Measurements from ENCODE around the gene SLC2A5. TPM values are rescaled to one million over a fixed set of nuclear protein-coding genes. Genes with fewer than 3 reads are reported as not detected.

SLC2A5 gene
- total and polyA plus RNA-seq, 9 of the 15 experiments (the other 6 are each of a cell fraction or from before 2014, with no cell fraction given): 0.08 TPM; not detected in 8

- no peak for TF ChIP-seq ARID4B (CRISPR knock-in tag; IDR thresholded peaks at IDR 0.05)
- no peak for TF ChIP-seq NEUROD1 (IDR thresholded peaks at IDR 0.05; ENCODE audit: borderline replicate concordance, low read depth, low read length, partially characterized antibody)
- TF ChIP-seq DMBX1 (CRISPR knock-in tag; IDR thresholded peaks at IDR 0.05; ENCODE audit: borderline replicate concordance): no peak
- no peak for TF ChIP-seq ZNF583 (CRISPR knock-in tag; IDR thresholded peaks at IDR 0.05)
- 0 out of 2 replicates have a peak, but pooled peaks have one; percentile 19 for TF ChIP-seq ZBTB17 (CRISPR knock-in tag; IDR thresholded peaks at IDR 0.05)
- no peak for TF ChIP-seq ZNF431 (CRISPR knock-in tag; IDR thresholded peaks at IDR 0.05)
- TF ChIP-seq REST (IDR thresholded peaks at IDR 0.05; ENCODE audit: borderline replicate concordance): no peak
- TF ChIP-seq REST (CRISPR knock-in tag; IDR thresholded peaks at IDR 0.05; ENCODE audit: low read depth): no peak
- no peak for TF ChIP-seq NCOA6 (IDR thresholded peaks at IDR 0.05)
- TF ChIP-seq ZNF830 (CRISPR knock-in tag; IDR thresholded peaks at IDR 0.05): no peak
- no peak for TF ChIP-seq BRCA1 (IDR thresholded peaks at IDR 0.05)
- no peak for TF ChIP-seq BRCA1 (CRISPR knock-in tag; IDR thresholded peaks at IDR 0.05)
- no peak for TF ChIP-seq POU5F1 (IDR thresholded peaks at IDR 0.05; ENCODE audit: borderline replicate concordance, low read depth, low read length, partially characterized antibody)
- no peak for TF ChIP-seq MIER1 (IDR thresholded peaks at IDR 0.05; ENCODE audit: low read depth)
- no peak for TF ChIP-seq KDM4B (IDR thresholded peaks at IDR 0.05; ENCODE audit: borderline replicate concordance in 2 of 2, low read depth in 1 of 2)
- TF ChIP-seq ZNF764 (CRISPR knock-in tag; IDR thresholded peaks at IDR 0.05; ENCODE audit: low read depth): no peak
- no peak for TF ChIP-seq MTA2 (IDR thresholded peaks at IDR 0.05; ENCODE audit: low read depth)
- TF ChIP-seq ELF2 (CRISPR knock-in tag; IDR thresholded peaks at IDR 0.05): no peak
Measured at GRCh38 chr1:9071554-9072235, 2.3 kb upstream of the SLC2A5 start (continued).
